ENCODE data around the gene DNAH10. TPM values are rescaled to one million over a fixed set of nuclear protein-coding genes. Genes with fewer than 3 reads are reported as not detected.

DNAH10 gene
- polyA plus RNA-seq, 2 of the 4 experiments (the other 2 are of a cell fraction), result 0.14 to 0.39 TPM

DNA sequence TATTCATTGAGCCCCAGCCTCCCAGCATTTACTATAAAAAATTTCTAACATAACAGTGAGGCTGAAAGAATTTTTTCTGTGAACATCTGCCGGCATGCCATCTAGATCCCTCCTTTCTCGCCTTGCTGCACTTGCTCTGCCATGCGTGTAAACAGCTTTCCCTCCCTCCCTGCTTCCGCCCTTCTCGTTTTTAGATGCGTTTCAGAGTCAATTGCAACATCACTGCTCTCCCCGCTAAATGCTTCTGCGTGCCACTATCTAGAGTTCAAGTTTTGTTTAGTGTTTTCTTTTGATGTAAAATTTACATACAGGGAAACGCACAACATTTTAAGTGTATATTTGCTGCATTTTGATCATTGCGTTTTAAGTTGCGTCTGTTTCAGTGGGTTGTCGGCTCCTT is 126.9 kb downstream of the DNAH10 start:
- Histone ChIP-seq H3K4me3 (no peak overlapping the region), H3K4me2 (no peak overlapping the region), H3K27ac (no peak overlapping the region), H3K9me3 (peaks cover 7% of the 10 kb centered on the region), H3K4me1 (peaks cover 10% of the 10 kb centered on the region; the same call in 2 of the 3 replicates)
- DNase-seq (ENCODE audit: low read depth in 1 of 2, low spot score in 1 of 2) (no peak), FAIRE-seq (no peak), ATAC-seq (no peak)
- POLR2A ChIA-PET, result no interaction called here
- CTCF ChIA-PET, result interaction anchor here (1.2 to 1.7 kb wide), 2 partner anchors 10 to 12 kb away, joined by 3 to 5 read pairs; no protein-coding TSS in a partner anchor
- no peak for TF ChIP-seq MYC (IDR thresholded peaks at IDR 0.05; ENCODE audit: borderline replicate concordance, low read length)
- no peak for TF ChIP-seq ZNF302 (CRISPR knock-in tag; IDR thresholded peaks at IDR 0.05)
- no peak for TF ChIP-seq NPAS2 (CRISPR knock-in tag; IDR thresholded peaks at IDR 0.05; ENCODE audit: borderline replicate concordance)
- no peak for TF ChIP-seq GATA3 (IDR thresholded peaks at IDR 0.05; ENCODE audit: borderline replicate concordance)
- TF ChIP-seq, protein P1, sequence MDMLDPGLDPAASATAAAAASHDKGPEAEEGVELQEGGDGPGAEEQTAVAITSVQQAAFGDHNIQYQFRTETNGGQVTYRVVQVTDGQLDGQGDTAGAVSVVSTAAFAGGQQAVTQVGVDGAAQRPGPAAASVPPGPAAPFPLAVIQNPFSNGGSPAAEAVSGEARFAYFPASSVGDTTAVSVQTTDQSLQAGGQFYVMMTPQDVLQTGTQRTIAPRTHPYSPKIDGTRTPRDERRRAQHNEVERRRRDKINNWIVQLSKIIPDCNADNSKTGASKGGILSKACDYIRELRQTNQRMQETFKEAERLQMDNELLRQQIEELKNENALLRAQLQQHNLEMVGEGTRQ (IDR thresholded peaks at IDR 0.05), result no peak
- TF ChIP-seq, protein P2, sequence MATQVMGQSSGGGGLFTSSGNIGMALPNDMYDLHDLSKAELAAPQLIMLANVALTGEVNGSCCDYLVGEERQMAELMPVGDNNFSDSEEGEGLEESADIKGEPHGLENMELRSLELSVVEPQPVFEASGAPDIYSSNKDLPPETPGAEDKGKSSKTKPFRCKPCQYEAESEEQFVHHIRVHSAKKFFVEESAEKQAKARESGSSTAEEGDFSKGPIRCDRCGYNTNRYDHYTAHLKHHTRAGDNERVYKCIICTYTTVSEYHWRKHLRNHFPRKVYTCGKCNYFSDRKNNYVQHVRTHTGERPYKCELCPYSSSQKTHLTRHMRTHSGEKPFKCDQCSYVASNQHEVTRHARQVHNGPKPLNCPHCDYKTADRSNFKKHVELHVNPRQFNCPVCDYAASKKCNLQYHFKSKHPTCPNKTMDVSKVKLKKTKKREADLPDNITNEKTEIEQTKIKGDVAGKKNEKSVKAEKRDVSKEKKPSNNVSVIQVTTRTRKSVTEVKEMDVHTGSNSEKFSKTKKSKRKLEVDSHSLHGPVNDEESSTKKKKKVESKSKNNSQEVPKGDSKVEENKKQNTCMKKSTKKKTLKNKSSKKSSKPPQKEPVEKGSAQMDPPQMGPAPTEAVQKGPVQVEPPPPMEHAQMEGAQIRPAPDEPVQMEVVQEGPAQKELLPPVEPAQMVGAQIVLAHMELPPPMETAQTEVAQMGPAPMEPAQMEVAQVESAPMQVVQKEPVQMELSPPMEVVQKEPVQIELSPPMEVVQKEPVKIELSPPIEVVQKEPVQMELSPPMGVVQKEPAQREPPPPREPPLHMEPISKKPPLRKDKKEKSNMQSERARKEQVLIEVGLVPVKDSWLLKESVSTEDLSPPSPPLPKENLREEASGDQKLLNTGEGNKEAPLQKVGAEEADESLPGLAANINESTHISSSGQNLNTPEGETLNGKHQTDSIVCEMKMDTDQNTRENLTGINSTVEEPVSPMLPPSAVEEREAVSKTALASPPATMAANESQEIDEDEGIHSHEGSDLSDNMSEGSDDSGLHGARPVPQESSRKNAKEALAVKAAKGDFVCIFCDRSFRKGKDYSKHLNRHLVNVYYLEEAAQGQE (IDR thresholded peaks at IDR 0.05), result no peak
- 79% methylated on average over 12 of the region's 12 CpGs for WGBS (ENCODE audit: missing lambda C conversion rate)

GRCh38 chr12:123889848-123890535 is 127.9 kb downstream of the DNAH10 start:
- Histone ChIP-seq H3K27ac (no peak overlapping the region), H3K4me2 (no peak overlapping the region), H3K4me3 (no peak overlapping the region), H3K9me3 (no peaks in the 10 kb centered on the region), H3K4me1 (peaks cover 10% of the 10 kb centered on the region; the same call in 2 of the 3 replicates)
- WGBS (ENCODE audit: missing lambda C conversion rate), result 59% methylated on average over 12 of the region's 12 CpGs
- no peak for DNase-seq (ENCODE audit: low read depth in 1 of 2, low spot score in 1 of 2)
- POLR2A ChIA-PET, result no interaction called here
- ATAC-seq, result no peak
- no peak for FAIRE-seq
- no peak for TF ChIP-seq HEYL (CRISPR knock-in tag; IDR thresholded peaks at IDR 0.05)
- no peak for TF ChIP-seq JUN (IDR thresholded peaks at IDR 0.05)
- TF ChIP-seq EHF (CRISPR knock-in tag; IDR thresholded peaks at IDR 0.05), result no peak
- CTCF ChIA-PET, result interaction anchor here (1.2 to 1.7 kb wide), 3 partner anchors 9 to 15 kb away, joined by 3 to 5 read pairs (median 4); no protein-coding TSS in a partner anchor

- ATAC-seq (no peak), DNase-seq (ENCODE audit: low read depth in 1 of 2, low spot score in 1 of 2) (no peak), FAIRE-seq (no peak)
- peaks cover 10% of the 10 kb centered on the region; the same call in 2 of the 3 replicates for H3K4me1 ChIP-seq
- no peaks in the 10 kb centered on the region for H3K9me3 ChIP-seq
- WGBS (ENCODE audit: missing lambda C conversion rate), result 71% methylated on average over 10 of the region's 10 CpGs
- POLR2A ChIA-PET, result no interaction called here
- H3K27ac ChIP-seq, result no peak overlapping the region
- CTCF ChIA-PET, result interaction anchor here (1.4 to 1.9 kb wide), 3 partner anchors 8 to 15 kb away, joined by 4 to 6 read pairs (median 5); no protein-coding TSS in a partner anchor
- no peak overlapping the region for H3K4me2 ChIP-seq
- H3K4me3 ChIP-seq, result no peak overlapping the region
- TF ChIP-seq SREBF2 (IDR thresholded peaks at IDR 0.05), result no peak
- no peak for TF ChIP-seq CHD4 (IDR thresholded peaks at IDR 0.05; ENCODE audit: borderline replicate concordance)
- no peak for TF ChIP-seq RFX5 (IDR thresholded peaks at IDR 0.05)
- no peak for TF ChIP-seq CHD2 (IDR thresholded peaks at IDR 0.05; ENCODE audit: low read length, partially characterized antibody)
- TF ChIP-seq RCOR1 (IDR thresholded peaks at IDR 0.05; ENCODE audit: low read depth, low read length), result no peak
- TF ChIP-seq, protein P2 (IDR thresholded peaks at IDR 0.05), result no peak
- no peak for TF ChIP-seq TP53 (CRISPR knock-in tag; IDR thresholded peaks at IDR 0.05)
- TF ChIP-seq, protein P3, sequence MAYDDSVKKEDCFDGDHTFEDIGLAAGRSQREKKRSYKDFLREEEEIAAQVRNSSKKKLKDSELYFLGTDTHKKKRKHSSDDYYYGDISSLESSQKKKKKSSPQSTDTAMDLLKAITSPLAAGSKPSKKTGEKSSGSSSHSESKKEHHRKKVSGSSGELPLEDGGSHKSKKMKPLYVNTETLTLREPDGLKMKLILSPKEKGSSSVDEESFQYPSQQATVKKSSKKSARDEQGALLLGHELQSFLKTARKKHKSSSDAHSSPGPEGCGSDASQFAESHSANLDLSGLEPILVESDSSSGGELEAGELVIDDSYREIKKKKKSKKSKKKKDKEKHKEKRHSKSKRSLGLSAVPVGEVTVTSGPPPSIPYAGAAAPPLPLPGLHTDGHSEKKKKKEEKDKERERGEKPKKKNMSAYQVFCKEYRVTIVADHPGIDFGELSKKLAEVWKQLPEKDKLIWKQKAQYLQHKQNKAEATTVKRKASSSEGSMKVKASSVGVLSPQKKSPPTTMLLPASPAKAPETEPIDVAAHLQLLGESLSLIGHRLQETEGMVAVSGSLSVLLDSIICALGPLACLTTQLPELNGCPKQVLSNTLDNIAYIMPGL (CRISPR knock-in tag; IDR thresholded peaks at IDR 0.05; ENCODE audit: borderline replicate concordance), result no peak
- no peak for TF ChIP-seq ATOH8 (CRISPR knock-in tag; IDR thresholded peaks at IDR 0.05; ENCODE audit: low read depth)
- TF ChIP-seq GATA3 (IDR thresholded peaks at IDR 0.05; ENCODE audit: borderline replicate concordance), result no peak
- TF ChIP-seq NR3C1 (IDR thresholded peaks at IDR 0.05), result no peak
- no peak for TF ChIP-seq ZSCAN20 (CRISPR knock-in tag; IDR thresholded peaks at IDR 0.05)
These were observed 128.4 kb downstream of the DNAH10 start for GRCh38 chr12:123890536-123890902.
